COLO829 (cell line): Measurements from ENCODE around the gene TCP11X2.
"Not testable (repeated sequence)": the region's sequence is repeated elsewhere in the genome, so short reads cannot be mapped to it uniquely, and the experiment has no call there.

Experiments used
- DNase-seq: peaks from one replicate; pipeline ENCODE4 v3.0.0; 2012; ENCODE audit warnings: low spot score

The TCP11X2 gene

GRCh38 chrX:102471762-102472220 lies at the start of gene TCP11X2:
TSS of gene TCP11X2 (minus strand) at chrX:102471812.
- DNase-seq = not testable (repeated sequence)

GRCh38 chrX:102517326-102517725 lies 45.7 kb upstream of the TCP11X2 start:
- DNase-seq = peak; percentile 7

GRCh38 chrX:102515975-102516941 lies 44.6 kb upstream of the TCP11X2 start, which contains the start of gene TMSB15A:
TSS of gene TMSB15A (minus strand) at chrX:102516739.
- DNase-seq = peak; percentile 60

GRCh38 chrX:102514536-102514935 lies 42.9 kb upstream of the TCP11X2 start:
- no peak for DNase-seq

GRCh38 chrX:102498732-102499131 lies 27.1 kb upstream of the TCP11X2 start:
- DNase-seq = no peak

GRCh38 chrX:102491766-102492165 lies 20.2 kb upstream of the TCP11X2 start:
- DNase-seq = no peak

GRCh38 chrX:102478765-102479164 lies 7.2 kb upstream of the TCP11X2 start:
- DNase-seq = not testable (repeated sequence)

- not testable (repeated sequence) for DNase-seq
Observed at GRCh38 chrX:102470215-102470614, 1.4 kb downstream of the TCP11X2 start.

- DNase-seq = not testable (repeated sequence)
Observed at GRCh38 chrX:102458615-102459014, 13.0 kb downstream of the TCP11X2 start.

GRCh38 chrX:102439908-102440307 lies 31.7 kb downstream of the TCP11X2 start, which contains the start of gene NXF2B:
TSS of gene NXF2B (minus strand) at chrX:102440008. CDS start at chrX:102380036, 59,972 bp downstream.
- not testable (repeated sequence) for DNase-seq

GRCh38 chrX:102414493-102414892 lies 57.1 kb downstream of the TCP11X2 start:
- DNase-seq = not testable (repeated sequence)
